H1 (cell line): Measurements from ENCODE around the gene DKK3. TPM values are rescaled to one million over a fixed set of nuclear protein-coding genes. Genes with fewer than 3 reads are reported as not detected.

Source experiments
- polyA plus RNA-seq, 7 experiments: library from polyadenylated mRNA; depleted of rRNA in 3 of 7; stranded (reverse) in 5 of 7; unstranded in 2 of 7; fragments of >200 nt in 5 of 7; fragments of 200-250 nt in 2 of 7; gene quantifications; 1 replicate in 5 of 7; 2 replicates in 1 of 7; 4 replicates in 1 of 7; pipeline versions ENCODE4 v1.2.1 to v1.2.3, GENCODE V29; 2011 to 2013; ENCODE audit warnings: missing spikeins in 2 of 7, mixed read lengths in 2 of 7
- total RNA-seq: library from RNA; stranded (reverse); fragmentation: NEBNext Ultra II Directional; extraction: Animal tissue kit (Norgen Biotek cat#: 25700); gene quantifications from 2 replicates; pipeline ENCODE4 v1.2.1, GENCODE V29; 2021
- TF ChIP-seq, protein P1 (sequence below): fragments of 300-600 bp; sonication (generic); IDR thresholded peaks from 2 replicates; pipeline ENCODE4 v1.7.1; 2012; ENCODE audit warnings: low read length, moderate library complexity, mild to moderate bottlenecking, inconsistent platforms; ENCODE audit not compliant: insufficient replicate concordance

Gene DKK3
- total and polyA plus RNA-seq, 2 of the 8 experiments (the other 6 are each of a cell fraction or from before 2014, with no cell fraction given) = 30.0 to 40.1 TPM

DNA sequence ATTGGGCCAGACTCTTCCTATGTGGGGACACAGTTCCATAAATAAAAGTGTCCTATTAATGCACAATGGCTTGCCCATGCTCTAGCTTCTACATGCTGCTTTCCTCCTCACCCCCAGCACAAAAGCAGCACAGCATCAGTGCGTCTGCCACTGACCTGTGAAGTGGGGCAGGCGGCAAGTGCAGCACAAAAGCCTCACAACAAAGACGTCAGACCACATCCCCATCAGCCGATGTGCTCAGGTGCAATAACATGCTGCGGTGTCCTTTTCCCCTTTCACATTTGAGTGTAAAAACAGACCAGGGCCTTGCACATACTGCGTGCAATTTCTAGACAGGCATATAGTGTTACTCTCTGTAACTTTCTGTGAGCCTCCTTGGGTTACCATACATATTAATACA lies 12.8 kb downstream of the DKK3 start (continued):
- TF ChIP-seq, protein P1, sequence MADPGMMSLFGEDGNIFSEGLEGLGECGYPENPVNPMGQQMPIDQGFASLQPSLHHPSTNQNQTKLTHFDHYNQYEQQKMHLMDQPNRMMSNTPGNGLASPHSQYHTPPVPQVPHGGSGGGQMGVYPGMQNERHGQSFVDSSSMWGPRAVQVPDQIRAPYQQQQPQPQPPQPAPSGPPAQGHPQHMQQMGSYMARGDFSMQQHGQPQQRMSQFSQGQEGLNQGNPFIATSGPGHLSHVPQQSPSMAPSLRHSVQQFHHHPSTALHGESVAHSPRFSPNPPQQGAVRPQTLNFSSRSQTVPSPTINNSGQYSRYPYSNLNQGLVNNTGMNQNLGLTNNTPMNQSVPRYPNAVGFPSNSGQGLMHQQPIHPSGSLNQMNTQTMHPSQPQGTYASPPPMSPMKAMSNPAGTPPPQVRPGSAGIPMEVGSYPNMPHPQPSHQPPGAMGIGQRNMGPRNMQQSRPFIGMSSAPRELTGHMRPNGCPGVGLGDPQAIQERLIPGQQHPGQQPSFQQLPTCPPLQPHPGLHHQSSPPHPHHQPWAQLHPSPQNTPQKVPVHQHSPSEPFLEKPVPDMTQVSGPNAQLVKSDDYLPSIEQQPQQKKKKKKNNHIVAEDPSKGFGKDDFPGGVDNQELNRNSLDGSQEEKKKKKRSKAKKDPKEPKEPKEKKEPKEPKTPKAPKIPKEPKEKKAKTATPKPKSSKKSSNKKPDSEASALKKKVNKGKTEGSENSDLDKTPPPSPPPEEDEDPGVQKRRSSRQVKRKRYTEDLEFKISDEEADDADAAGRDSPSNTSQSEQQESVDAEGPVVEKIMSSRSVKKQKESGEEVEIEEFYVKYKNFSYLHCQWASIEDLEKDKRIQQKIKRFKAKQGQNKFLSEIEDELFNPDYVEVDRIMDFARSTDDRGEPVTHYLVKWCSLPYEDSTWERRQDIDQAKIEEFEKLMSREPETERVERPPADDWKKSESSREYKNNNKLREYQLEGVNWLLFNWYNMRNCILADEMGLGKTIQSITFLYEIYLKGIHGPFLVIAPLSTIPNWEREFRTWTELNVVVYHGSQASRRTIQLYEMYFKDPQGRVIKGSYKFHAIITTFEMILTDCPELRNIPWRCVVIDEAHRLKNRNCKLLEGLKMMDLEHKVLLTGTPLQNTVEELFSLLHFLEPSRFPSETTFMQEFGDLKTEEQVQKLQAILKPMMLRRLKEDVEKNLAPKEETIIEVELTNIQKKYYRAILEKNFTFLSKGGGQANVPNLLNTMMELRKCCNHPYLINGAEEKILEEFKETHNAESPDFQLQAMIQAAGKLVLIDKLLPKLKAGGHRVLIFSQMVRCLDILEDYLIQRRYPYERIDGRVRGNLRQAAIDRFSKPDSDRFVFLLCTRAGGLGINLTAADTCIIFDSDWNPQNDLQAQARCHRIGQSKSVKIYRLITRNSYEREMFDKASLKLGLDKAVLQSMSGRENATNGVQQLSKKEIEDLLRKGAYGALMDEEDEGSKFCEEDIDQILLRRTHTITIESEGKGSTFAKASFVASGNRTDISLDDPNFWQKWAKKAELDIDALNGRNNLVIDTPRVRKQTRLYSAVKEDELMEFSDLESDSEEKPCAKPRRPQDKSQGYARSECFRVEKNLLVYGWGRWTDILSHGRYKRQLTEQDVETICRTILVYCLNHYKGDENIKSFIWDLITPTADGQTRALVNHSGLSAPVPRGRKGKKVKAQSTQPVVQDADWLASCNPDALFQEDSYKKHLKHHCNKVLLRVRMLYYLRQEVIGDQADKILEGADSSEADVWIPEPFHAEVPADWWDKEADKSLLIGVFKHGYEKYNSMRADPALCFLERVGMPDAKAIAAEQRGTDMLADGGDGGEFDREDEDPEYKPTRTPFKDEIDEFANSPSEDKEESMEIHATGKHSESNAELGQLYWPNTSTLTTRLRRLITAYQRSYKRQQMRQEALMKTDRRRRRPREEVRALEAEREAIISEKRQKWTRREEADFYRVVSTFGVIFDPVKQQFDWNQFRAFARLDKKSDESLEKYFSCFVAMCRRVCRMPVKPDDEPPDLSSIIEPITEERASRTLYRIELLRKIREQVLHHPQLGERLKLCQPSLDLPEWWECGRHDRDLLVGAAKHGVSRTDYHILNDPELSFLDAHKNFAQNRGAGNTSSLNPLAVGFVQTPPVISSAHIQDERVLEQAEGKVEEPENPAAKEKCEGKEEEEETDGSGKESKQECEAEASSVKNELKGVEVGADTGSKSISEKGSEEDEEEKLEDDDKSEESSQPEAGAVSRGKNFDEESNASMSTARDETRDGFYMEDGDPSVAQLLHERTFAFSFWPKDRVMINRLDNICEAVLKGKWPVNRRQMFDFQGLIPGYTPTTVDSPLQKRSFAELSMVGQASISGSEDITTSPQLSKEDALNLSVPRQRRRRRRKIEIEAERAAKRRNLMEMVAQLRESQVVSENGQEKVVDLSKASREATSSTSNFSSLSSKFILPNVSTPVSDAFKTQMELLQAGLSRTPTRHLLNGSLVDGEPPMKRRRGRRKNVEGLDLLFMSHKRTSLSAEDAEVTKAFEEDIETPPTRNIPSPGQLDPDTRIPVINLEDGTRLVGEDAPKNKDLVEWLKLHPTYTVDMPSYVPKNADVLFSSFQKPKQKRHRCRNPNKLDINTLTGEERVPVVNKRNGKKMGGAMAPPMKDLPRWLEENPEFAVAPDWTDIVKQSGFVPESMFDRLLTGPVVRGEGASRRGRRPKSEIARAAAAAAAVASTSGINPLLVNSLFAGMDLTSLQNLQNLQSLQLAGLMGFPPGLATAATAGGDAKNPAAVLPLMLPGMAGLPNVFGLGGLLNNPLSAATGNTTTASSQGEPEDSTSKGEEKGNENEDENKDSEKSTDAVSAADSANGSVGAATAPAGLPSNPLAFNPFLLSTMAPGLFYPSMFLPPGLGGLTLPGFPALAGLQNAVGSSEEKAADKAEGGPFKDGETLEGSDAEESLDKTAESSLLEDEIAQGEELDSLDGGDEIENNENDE = no peak
